ENCODE results near the gene KCNG4. TPM values are rescaled to one million over a fixed set of nuclear protein-coding genes. Genes with fewer than 3 reads are reported as not detected.

The KCNG4 gene, protein sequence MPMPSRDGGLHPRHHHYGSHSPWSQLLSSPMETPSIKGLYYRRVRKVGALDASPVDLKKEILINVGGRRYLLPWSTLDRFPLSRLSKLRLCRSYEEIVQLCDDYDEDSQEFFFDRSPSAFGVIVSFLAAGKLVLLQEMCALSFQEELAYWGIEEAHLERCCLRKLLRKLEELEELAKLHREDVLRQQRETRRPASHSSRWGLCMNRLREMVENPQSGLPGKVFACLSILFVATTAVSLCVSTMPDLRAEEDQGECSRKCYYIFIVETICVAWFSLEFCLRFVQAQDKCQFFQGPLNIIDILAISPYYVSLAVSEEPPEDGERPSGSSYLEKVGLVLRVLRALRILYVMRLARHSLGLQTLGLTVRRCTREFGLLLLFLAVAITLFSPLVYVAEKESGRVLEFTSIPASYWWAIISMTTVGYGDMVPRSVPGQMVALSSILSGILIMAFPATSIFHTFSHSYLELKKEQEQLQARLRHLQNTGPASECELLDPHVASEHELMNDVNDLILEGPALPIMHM
- not detected in 3 replicates for polyA plus RNA-seq
- not detected for polyA plus RNA-seq (2011; ENCODE audit: low read depth)
- polyA plus RNA-seq (2011; cell fraction: cytosol; rRNA removed), result not detected in 2 replicates
- polyA plus RNA-seq (2011; cell fraction: nucleus; rRNA removed), result not detected in 2 replicates
- polyA plus RNA-seq (2012; ENCODE audit: low replicate concordance), result not detected in 2 replicates
- polyA minus RNA-seq, result not detected in 3 replicates
- polyA minus RNA-seq (2011; cell fraction: cytosol; rRNA and poly(A)+ RNA removed), result not detected
- polyA minus RNA-seq (2011; cell fraction: nucleus; rRNA and poly(A)+ RNA removed), result not detected in 2 replicates

DNA sequence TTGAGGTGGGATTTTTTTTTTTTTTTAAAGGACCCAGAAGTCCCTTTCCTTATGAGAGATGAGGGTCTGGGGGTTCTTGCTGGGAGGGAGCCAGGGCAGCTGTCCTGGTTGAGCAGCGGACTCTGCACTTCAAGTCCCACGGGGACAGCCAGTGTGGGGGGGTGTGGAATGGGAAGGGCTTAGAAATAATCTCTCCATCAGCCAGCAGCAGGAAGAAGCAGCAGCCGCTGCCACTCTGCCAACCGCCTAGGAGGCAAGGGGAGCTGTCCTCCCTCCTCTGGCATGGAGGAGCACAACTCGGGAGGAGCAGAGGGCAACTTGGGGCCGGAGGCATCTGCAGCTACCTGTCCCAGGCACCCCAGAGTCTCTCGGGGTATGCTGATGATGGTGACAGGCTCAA, at the start of gene KCNG4:
Gene KCNG4, minus strand, starts transcription at position 104 of the 400 bp plus-strand sequence. CDS start 2,527 bp downstream, outside the sequence.
- Histone ChIP-seq H4K20me1 (ENCODE audit: control insufficient read depth, extremely low read depth, insufficient read depth, low read length) (no peaks in the 10 kb centered on the region), H3K36me3 (ENCODE audit: control insufficient read depth in 2 of 2, extremely low read depth in 1 of 2, insufficient read depth in 2 of 2, low read length in 2 of 2) (no peaks in the 10 kb centered on the region), H3K4me2 (ENCODE audit: control insufficient read depth, extremely low read depth, insufficient read depth, low read depth, low read length) (no peak within 1 kb of the TSS), H3K79me2 (ENCODE audit: control insufficient read depth, insufficient read depth, low read length) (no peaks in the 10 kb centered on the region), H3K27ac (ENCODE audit: control insufficient read depth, insufficient read depth, low read length) (no peak within 1 kb of the TSS), H3K9me3 (ENCODE audit: control insufficient read depth, low read depth, low read length) (no peaks in the 10 kb centered on the region), H3K4me3 (ENCODE audit: control insufficient read depth in 2 of 3, extremely low read depth in 1 of 3, insufficient read depth in 2 of 3, low read depth in 1 of 3, low read length in 3 of 3) (no peak within 1 kb of the TSS), H3K27me3 (ENCODE audit: control insufficient read depth, extremely low read depth, insufficient read depth, low read length) (peaks cover 28% of the 10 kb centered on the region), H2AFZ (ENCODE audit: control insufficient read depth, low read length) (no peak within 1 kb of the TSS), H3K9me1 (ENCODE audit: control insufficient read depth, extremely low read depth, insufficient read depth, low read length) (no peaks in the 10 kb centered on the region), H3K4me1 (ENCODE audit: control insufficient read depth, extremely low read depth, insufficient read depth, low read length) (no peaks in the 10 kb centered on the region), H3K9ac (ENCODE audit: control insufficient read depth, extremely low read depth, insufficient read depth, low read length) (no peak within 1 kb of the TSS)
- no peak for DNase-seq (ENCODE audit: low read depth, low spot score)
- FAIRE-seq, result no peak
- dilution Hi-C loops (cut with MboI; ENCODE audit: extremely low pct_ligation_motif_present, low sequenced_read_pairs), result no loop called here
- TF ChIP-seq, protein P1, sequence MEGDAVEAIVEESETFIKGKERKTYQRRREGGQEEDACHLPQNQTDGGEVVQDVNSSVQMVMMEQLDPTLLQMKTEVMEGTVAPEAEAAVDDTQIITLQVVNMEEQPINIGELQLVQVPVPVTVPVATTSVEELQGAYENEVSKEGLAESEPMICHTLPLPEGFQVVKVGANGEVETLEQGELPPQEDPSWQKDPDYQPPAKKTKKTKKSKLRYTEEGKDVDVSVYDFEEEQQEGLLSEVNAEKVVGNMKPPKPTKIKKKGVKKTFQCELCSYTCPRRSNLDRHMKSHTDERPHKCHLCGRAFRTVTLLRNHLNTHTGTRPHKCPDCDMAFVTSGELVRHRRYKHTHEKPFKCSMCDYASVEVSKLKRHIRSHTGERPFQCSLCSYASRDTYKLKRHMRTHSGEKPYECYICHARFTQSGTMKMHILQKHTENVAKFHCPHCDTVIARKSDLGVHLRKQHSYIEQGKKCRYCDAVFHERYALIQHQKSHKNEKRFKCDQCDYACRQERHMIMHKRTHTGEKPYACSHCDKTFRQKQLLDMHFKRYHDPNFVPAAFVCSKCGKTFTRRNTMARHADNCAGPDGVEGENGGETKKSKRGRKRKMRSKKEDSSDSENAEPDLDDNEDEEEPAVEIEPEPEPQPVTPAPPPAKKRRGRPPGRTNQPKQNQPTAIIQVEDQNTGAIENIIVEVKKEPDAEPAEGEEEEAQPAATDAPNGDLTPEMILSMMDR (optimal IDR thresholded peaks at IDR 0.05 in 1 of 3, IDR thresholded peaks at IDR 0.05 in 1 of 3, conservative IDR thresholded peaks at IDR 0.05 in 1 of 3; ENCODE audit: extremely low read depth in 1 of 3, insufficient read depth in 2 of 3, low read length in 3 of 3), result no peak
- TF ChIP-seq EZH2 (IDR thresholded peaks at IDR 0.05; ENCODE audit: low read length), result no peak

DNA sequence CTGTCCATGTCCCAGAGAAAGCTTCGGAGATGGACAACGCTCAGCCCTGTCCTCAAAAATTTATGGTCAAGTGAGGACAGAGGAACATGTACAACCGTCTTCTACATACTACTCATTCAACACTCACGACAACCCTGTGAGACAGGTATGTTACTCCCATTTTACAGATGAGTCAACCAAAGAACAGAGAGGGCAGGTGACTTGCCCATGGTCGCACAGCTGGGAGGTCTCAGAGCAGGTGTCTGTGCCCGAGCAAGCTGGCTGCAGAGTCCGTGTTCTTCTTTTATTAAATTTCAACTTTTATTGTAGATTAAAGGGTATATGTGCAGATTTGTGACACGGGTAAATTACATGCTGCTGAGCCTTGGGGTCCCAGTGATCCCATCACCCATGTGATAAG, 49.1 kb upstream of the KCNG4 start:
- TF ChIP-seq, protein P1 (optimal IDR thresholded peaks at IDR 0.05 in 1 of 3, IDR thresholded peaks at IDR 0.05 in 1 of 3, conservative IDR thresholded peaks at IDR 0.05 in 1 of 3; ENCODE audit: extremely low read depth in 1 of 3, insufficient read depth in 2 of 3, low read length in 3 of 3), result no peak
- TF ChIP-seq EZH2 (IDR thresholded peaks at IDR 0.05; ENCODE audit: low read length), result no peak
- Histone ChIP-seq H3K4me3 (ENCODE audit: control insufficient read depth in 2 of 3, extremely low read depth in 1 of 3, insufficient read depth in 2 of 3, low read depth in 1 of 3, low read length in 3 of 3) (no peak overlapping the region), H3K27ac (ENCODE audit: control insufficient read depth, insufficient read depth, low read length) (no peak overlapping the region), H4K20me1 (ENCODE audit: control insufficient read depth, extremely low read depth, insufficient read depth, low read length) (no peaks in the 10 kb centered on the region), H3K4me2 (ENCODE audit: control insufficient read depth, extremely low read depth, insufficient read depth, low read depth, low read length) (no peak overlapping the region), H3K9me1 (ENCODE audit: control insufficient read depth, extremely low read depth, insufficient read depth, low read length) (no peaks in the 10 kb centered on the region), H3K9me3 (ENCODE audit: control insufficient read depth, low read depth, low read length) (no peaks in the 10 kb centered on the region), H3K36me3 (ENCODE audit: control insufficient read depth in 2 of 2, extremely low read depth in 1 of 2, insufficient read depth in 2 of 2, low read length in 2 of 2) (no peaks in the 10 kb centered on the region), H3K79me2 (ENCODE audit: control insufficient read depth, insufficient read depth, low read length) (no peaks in the 10 kb centered on the region), H3K27me3 (ENCODE audit: control insufficient read depth, extremely low read depth, insufficient read depth, low read length) (peaks cover 18% of the 10 kb centered on the region), H2AFZ (ENCODE audit: control insufficient read depth, low read length) (no peak overlapping the region), H3K9ac (ENCODE audit: control insufficient read depth, extremely low read depth, insufficient read depth, low read length) (no peak overlapping the region), H3K4me1 (ENCODE audit: control insufficient read depth, extremely low read depth, insufficient read depth, low read length) (peaks cover 9% of the 10 kb centered on the region)
- dilution Hi-C loops (cut with MboI; ENCODE audit: extremely low pct_ligation_motif_present, low sequenced_read_pairs), result no loop called here
- FAIRE-seq (no peak), DNase-seq (ENCODE audit: low read depth, low spot score) (no peak)

Measured in keratinocyte (primary cell).